ENCODE results near the gene THAP4.

Gene THAP4

DNA sequence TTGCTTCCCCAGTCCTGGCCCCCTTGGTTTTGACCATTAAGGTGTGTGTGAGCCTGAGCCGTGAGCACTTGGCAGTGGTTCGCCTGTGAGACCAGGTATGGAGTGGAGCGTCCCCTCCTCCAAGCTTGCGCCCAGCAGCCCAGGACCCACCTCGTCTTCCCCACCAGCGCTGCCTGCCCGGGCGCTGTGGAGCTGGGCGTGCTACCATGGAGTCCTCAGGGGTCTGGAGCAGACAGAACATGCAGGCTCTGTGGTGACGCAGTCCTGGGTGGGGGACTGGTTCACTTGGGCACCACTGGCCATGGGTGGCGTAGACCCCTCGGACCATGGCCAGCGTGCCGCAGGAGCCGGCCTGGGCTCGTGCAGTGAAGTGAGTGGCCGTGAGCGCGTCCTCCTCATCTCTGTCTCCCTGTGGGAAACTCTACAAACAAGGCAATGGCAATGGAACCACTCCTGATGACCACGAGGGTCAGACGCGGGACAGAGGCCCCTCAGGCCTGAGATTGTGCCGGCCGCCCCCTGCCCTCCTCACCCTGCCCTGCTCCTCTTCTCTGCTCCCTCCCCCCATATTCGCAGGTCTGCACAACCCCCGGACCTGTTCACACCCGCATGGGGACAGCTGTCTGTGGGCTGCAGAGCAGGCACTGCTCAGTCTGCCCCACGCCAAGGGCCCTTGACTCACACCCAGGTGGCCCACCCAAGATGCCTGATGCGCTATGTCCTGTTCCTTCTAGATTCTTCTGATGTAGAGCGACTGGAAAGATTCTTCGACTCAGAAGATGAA, 34.7 kb upstream of the THAP4 start:
- H3K36me3 ChIP-seq (replicated peaks; ENCODE audit: insufficient read depth, low read length), result no peaks in the 10 kb centered on the region
- H3K9me2 ChIP-seq (replicated peaks; ENCODE audit: insufficient read depth, low read length), result no peaks in the 10 kb centered on the region
- H3K4me1 ChIP-seq (ENCODE audit: low read length), result no peaks in the 10 kb centered on the region
- no peaks in the 10 kb centered on the region for H3F3A ChIP-seq (ENCODE audit: insufficient read depth, low read length)
- TF ChIP-seq EZH2phosphoT487 (IDR thresholded peaks at IDR 0.05; ENCODE audit: low read length), result no peak
- TF ChIP-seq, protein P1, sequence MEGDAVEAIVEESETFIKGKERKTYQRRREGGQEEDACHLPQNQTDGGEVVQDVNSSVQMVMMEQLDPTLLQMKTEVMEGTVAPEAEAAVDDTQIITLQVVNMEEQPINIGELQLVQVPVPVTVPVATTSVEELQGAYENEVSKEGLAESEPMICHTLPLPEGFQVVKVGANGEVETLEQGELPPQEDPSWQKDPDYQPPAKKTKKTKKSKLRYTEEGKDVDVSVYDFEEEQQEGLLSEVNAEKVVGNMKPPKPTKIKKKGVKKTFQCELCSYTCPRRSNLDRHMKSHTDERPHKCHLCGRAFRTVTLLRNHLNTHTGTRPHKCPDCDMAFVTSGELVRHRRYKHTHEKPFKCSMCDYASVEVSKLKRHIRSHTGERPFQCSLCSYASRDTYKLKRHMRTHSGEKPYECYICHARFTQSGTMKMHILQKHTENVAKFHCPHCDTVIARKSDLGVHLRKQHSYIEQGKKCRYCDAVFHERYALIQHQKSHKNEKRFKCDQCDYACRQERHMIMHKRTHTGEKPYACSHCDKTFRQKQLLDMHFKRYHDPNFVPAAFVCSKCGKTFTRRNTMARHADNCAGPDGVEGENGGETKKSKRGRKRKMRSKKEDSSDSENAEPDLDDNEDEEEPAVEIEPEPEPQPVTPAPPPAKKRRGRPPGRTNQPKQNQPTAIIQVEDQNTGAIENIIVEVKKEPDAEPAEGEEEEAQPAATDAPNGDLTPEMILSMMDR (IDR thresholded peaks at IDR 0.05; ENCODE audit: low read length), result no peak
- TF ChIP-seq EZH2 (optimal IDR thresholded peaks at IDR 0.05; ENCODE audit: low read depth, low read length), result no peak
- no peak overlapping the region for H3K27ac ChIP-seq (ENCODE audit: low read length)
- H3K4me2 ChIP-seq (ENCODE audit: low read depth, low read length), result no peak overlapping the region
- no peaks in the 10 kb centered on the region for H3K9me3 ChIP-seq (replicated peaks; ENCODE audit: insufficient read depth, low read length)
- H4K20me1 ChIP-seq (ENCODE audit: insufficient read depth, low read length), result no peaks in the 10 kb centered on the region
- no peak overlapping the region for H3K4me3 ChIP-seq (ENCODE audit: low read length)
- no peak for DNase-seq
- H3K79me2 ChIP-seq (ENCODE audit: low read length), result no peaks in the 10 kb centered on the region
- H2AFZ ChIP-seq (ENCODE audit: low read length), result no peak overlapping the region
- H3K9ac ChIP-seq (ENCODE audit: low read length), result no peak overlapping the region
- no peaks in the 10 kb centered on the region for H3K27me3 ChIP-seq (replicated peaks; ENCODE audit: insufficient read depth, low read length)

DNA sequence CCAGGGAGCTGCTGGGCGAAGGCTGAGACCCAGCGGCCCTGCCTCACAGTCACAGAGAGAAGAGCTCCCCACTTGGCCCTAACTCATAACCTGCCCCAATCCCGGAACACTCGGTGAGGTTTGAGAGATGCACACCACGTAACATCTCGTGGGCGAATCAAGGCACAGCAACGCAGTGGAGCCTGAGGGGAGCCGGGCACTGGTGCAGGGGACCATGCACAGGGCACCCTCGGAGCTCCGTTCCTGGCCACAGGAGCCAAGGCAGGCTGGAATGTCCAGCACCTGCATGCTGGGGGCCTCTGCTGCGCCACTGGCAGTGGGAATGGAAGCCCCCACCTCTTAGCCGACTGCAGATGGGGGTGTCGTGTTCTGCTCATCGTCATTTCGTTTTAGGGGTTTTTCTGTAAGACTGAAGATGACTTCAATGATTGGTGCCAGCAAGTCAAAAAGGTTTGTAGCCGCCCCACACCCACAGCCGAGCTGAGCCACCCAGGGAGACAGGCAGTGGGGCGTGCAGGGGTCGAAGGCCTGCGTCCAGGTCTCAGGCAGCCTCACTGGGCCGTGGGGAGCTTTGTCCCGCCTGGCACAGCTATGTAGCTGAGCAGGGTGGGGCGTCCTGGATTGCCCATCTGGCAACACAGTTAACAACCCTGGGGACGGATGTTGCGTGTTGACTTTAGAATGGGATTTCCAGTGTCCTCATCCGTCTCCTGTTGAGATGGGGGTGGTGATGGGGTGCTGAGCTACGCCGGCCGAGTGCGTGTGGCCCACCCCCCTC, 33.6 kb upstream of the THAP4 start:
- Histone ChIP-seq H3K27me3 (replicated peaks; ENCODE audit: insufficient read depth, low read length) (no peaks in the 10 kb centered on the region), H4K20me1 (ENCODE audit: insufficient read depth, low read length) (no peaks in the 10 kb centered on the region), H2AFZ (ENCODE audit: low read length) (no peak overlapping the region), H3K9me2 (replicated peaks; ENCODE audit: insufficient read depth, low read length) (no peaks in the 10 kb centered on the region), H3K36me3 (replicated peaks; ENCODE audit: insufficient read depth, low read length) (no peaks in the 10 kb centered on the region), H3K79me2 (ENCODE audit: low read length) (no peaks in the 10 kb centered on the region), H3K4me2 (ENCODE audit: low read depth, low read length) (no peak overlapping the region), H3K9me3 (replicated peaks; ENCODE audit: insufficient read depth, low read length) (no peaks in the 10 kb centered on the region), H3K4me1 (ENCODE audit: low read length) (no peaks in the 10 kb centered on the region), H3F3A (ENCODE audit: insufficient read depth, low read length) (no peaks in the 10 kb centered on the region), H3K27ac (ENCODE audit: low read length) (no peak overlapping the region), H3K4me3 (ENCODE audit: low read length) (no peak overlapping the region), H3K9ac (ENCODE audit: low read length) (no peak overlapping the region)
- DNase-seq, result no peak
- TF ChIP-seq EZH2 (optimal IDR thresholded peaks at IDR 0.05; ENCODE audit: low read depth, low read length) (no peak), EZH2phosphoT487 (IDR thresholded peaks at IDR 0.05; ENCODE audit: low read length) (no peak)
- TF ChIP-seq, protein P1 (IDR thresholded peaks at IDR 0.05; ENCODE audit: low read length), result no peak

- Histone ChIP-seq H3K27me3 (replicated peaks; ENCODE audit: insufficient read depth, low read length) (no peaks in the 10 kb centered on the region), H3K27ac (ENCODE audit: low read length) (no peak overlapping the region), H2AFZ (ENCODE audit: low read length) (no peak overlapping the region), H4K20me1 (ENCODE audit: insufficient read depth, low read length) (no peaks in the 10 kb centered on the region), H3K79me2 (ENCODE audit: low read length) (no peaks in the 10 kb centered on the region), H3K4me3 (ENCODE audit: low read length) (no peak overlapping the region), H3K4me2 (ENCODE audit: low read depth, low read length) (no peak overlapping the region), H3K4me1 (ENCODE audit: low read length) (no peaks in the 10 kb centered on the region), H3K36me3 (replicated peaks; ENCODE audit: insufficient read depth, low read length) (no peaks in the 10 kb centered on the region), H3K9me3 (replicated peaks; ENCODE audit: insufficient read depth, low read length) (no peaks in the 10 kb centered on the region), H3F3A (ENCODE audit: insufficient read depth, low read length) (no peaks in the 10 kb centered on the region), H3K9ac (ENCODE audit: low read length) (no peak overlapping the region), H3K9me2 (replicated peaks; ENCODE audit: insufficient read depth, low read length) (no peaks in the 10 kb centered on the region)
- TF ChIP-seq, protein P1 (IDR thresholded peaks at IDR 0.05; ENCODE audit: low read length), result no peak
- TF ChIP-seq EZH2phosphoT487 (IDR thresholded peaks at IDR 0.05; ENCODE audit: low read length) (no peak), EZH2 (optimal IDR thresholded peaks at IDR 0.05; ENCODE audit: low read depth, low read length) (no peak)
- no peak for DNase-seq
These were observed 31.9 kb upstream of the THAP4 start for GRCh38 chr2:241668839-241669238.

All from MM.1S (cell line).